ENCODE measurements around the gene OR2V2.

Gene OR2V2

GRCh38 chr5:181145133-181145532, 2.3 kb upstream of the OR2V2 start:
- no peak for DNase-seq (ENCODE audit: low spot score)

DNA sequence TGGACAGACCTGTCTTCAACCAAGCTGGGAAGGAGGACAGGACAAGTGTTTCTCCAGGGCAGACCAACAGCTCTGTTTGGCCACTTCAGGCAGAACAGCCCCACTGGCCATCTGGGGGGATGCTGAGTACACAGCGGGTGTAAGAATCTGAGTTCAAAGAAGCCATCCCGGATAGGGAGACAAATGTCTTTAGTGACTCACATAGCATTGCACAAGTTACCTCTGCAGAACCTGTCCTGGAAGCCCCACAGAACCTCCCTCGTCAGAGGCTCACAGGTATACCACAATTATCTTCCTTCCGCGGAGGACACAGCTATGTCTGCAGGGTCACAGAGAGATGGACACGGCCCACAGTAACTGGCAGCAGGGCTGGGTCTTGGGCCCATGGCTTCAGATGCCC, 2.0 kb downstream of the OR2V2 start:
- DNase-seq (ENCODE audit: low spot score), result no peak

DNA sequence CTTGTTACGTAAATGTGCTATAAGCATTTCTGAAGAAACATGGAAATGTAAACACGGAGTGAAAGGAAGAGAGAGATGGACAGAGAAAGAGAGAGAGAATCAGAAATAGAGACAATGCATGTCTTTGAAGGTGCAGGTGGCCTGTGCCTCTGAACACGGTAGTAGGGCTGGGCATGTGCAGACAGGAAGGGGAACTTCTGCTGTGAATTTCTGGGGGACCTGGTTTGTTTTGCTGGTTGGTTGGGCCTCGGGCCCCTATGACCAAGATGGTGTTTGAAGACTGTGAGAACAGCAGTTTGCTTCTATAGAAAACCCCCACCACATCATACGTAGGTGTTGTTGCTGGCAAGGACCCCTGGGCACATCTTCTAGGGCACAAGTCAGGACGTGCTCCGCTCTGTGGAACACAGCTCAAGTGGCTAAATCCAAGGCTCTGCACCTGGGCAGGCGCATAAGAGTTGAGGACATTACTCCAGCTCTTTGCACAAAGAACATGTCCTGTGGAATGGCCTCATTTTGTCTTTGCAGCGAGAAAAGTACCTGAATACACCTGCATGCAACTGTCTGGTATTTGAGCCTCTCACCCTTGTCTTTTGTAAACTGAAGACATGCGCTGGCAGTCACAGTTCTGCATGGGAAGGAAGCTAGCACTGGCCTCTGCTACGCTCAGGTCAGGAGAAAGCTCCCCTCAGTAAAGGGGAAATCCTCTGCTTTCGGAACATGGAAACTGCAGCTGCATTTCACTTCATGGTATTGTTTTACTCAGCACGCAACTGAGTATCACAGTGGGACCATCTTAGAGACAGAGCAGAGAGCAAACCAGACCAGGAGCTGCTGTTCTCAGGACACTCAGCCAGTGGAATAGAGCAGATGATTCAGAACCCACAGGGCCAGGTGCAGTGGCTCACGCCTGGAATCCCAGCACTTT, 2.7 kb downstream of the OR2V2 start:
- DNase-seq (ENCODE audit: low spot score), result no peak

DNA sequence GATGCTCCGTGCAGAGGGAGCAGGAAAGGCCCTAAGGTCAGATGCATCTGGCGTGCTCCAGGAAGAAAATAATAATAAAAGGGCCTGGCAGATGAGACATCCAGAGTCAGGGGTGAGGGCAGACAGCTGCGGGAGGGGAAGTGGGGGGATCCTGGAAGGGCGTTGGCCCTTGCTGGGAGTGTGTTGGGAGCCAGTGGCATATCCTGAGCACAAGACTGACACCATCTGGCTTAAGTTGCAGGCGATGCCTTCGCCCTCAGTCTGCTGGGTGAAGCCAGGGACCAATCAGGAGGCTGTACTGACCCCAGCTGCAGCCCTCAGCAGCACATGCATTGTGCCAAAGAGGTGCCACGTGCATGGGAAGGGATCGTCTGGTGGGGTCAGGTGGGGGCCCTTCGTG, 3.8 kb downstream of the OR2V2 start:
- DNase-seq (ENCODE audit: low spot score), result peak; percentile 30

DNA sequence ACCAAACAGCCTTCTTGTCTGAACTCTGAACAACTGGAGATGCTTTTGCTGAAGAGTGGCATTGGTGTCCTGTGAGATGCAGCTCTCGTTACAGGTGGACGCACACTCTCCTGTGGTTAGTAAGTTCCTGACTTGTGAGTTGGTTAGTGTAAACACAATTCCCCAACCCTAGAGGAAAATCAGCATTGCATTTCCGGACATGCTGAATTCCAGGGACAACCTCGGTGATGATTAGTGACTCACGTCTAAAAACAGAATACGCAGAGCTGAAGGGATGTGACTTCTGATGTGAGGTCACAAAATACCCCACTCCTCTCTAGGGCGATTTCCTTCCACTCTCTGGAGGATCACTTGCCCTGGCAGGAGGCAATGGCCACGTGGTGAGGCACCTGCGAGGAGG, 5.0 kb downstream of the OR2V2 start:
- DNase-seq (ENCODE audit: low spot score), result peak; percentile 81

DNA sequence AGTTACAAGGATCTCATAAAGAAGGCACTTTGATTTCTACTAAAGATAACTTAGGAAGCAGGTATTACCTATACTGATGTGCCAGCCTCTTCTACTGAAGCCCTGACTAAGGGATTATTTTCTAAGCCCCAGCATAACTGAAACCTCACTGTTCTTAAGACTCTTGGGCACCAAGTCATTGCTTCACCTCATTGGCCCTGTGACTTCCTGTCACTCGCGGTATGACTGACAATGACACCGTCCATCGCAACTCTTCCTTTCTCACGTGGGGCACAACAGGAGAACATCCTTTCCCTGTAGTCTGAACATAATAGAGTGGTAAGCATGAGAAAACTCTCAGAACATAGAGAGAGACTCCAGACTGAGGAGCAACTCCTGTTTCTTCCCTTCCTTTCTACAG, 6.4 kb downstream of the OR2V2 start:
- DNase-seq (ENCODE audit: low spot score), result no peak

GRCh38 chr5:181156758-181157157, 9.4 kb downstream of the OR2V2 start:
- DNase-seq (ENCODE audit: low spot score), result no peak

GRCh38 chr5:181158869-181159268, 11.5 kb downstream of the OR2V2 start:
- DNase-seq (ENCODE audit: low spot score), result no peak

DNA sequence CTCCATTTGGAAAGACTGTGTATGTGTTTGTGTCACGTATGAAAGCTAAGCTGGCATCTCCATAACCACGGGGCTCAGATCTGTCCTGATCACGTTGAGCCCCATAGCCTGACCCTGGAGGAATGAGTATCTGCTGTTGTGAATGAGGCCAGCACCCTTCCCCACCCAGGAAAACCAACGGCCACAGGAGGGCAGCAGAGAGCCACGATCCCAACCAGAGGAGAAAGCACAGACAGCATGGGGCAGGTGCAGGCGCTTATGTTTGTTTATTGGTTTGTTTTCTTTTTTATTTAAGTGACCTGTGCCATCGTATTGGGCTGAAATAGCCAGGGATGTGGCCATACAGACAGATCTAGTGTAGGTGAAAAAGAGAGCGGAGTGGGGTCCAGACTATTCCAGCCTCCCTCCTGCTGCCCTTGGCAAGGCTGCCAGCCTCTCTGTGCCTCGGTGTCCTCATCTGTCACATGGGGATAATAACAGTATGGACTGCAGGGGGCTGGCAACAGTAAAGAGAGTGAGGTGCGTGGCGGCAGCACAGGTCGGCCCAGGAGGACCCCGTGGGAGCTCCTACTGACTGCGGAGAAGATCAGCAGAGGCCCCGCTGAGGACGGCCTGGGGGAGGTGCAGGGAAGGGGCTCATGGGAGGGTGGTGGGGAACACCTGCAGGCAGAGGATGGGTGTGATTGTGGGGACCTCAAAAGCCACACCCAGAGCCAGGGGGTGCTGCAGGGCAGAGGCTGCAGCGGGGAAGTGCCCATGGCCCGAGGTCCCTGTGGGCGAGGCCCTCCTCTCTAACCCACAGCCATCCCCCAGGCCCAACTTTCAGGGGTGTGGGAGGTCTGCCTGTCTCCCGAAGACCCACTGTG, 12.1 kb downstream of the OR2V2 start:
- peak; percentile 56 for DNase-seq (ENCODE audit: low spot score)

GRCh38 chr5:181160152-181160754, 12.9 kb downstream of the OR2V2 start:
- no peak for DNase-seq (ENCODE audit: low spot score)

GRCh38 chr5:181160755-181161533, 13.6 kb downstream of the OR2V2 start:
- peak; percentile 49 for DNase-seq (ENCODE audit: low spot score)

DNA sequence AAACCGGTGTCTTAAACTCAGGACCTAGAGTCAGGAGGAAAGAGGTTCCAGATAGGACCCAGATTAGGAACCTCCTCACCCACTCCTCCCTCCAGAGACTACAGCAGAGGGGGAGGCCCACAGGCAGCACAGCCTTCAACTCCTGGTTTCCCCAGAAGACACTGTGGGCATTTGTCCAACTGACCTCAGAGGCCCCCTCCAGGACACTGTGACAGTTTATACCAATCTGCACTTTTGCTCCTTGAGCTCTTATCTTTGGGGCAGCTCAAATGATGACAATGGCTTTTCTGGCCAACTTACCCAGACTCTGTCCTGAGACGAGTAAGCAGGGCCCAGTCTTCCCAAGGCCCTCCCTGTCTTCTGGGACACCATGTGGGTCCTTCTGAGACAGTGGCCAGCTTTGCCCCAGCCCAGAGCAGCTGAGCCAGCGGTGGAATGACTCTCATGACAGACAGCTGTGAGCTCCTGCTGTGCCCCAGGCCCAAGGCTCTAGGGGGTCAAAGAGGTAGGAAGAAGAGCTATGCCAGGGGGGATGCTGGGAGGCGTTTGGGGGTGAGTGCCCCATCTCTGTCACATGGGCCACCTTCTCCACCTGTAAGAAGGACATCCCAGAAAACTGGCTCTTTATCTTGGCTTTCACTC, 14.3 kb downstream of the OR2V2 start:
- DNase-seq (ENCODE audit: low spot score), result no peak

DNA sequence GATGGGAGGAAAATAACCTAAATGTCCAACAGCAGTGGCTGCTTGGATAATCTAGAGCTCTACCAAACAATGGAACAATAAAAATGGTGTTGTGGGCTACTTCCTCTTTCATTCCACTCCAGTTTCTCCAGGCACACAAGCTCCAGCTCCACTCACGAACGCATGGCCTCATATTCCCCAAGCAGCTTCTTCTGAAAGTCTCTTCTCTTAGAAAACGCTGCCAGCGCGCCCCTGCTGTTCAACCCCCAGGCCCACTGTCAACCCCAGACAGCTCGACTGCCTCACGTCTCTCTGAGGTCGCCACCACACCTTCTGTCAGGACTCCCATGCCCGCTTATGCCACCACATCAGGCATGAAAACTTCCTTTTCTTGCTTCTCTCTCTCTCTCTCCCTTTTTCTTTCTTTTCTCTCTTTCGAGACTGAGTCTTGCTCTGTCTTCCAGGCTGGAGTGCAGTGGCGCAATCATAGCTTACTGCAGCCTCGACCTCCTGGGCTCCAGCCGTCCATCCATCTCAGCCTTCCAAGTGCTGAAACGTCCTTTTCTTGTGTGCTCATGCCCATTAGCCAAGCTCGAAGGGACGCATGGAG, 16.2 kb downstream of the OR2V2 start:
- DNase-seq (ENCODE audit: low spot score), result no peak

DNA sequence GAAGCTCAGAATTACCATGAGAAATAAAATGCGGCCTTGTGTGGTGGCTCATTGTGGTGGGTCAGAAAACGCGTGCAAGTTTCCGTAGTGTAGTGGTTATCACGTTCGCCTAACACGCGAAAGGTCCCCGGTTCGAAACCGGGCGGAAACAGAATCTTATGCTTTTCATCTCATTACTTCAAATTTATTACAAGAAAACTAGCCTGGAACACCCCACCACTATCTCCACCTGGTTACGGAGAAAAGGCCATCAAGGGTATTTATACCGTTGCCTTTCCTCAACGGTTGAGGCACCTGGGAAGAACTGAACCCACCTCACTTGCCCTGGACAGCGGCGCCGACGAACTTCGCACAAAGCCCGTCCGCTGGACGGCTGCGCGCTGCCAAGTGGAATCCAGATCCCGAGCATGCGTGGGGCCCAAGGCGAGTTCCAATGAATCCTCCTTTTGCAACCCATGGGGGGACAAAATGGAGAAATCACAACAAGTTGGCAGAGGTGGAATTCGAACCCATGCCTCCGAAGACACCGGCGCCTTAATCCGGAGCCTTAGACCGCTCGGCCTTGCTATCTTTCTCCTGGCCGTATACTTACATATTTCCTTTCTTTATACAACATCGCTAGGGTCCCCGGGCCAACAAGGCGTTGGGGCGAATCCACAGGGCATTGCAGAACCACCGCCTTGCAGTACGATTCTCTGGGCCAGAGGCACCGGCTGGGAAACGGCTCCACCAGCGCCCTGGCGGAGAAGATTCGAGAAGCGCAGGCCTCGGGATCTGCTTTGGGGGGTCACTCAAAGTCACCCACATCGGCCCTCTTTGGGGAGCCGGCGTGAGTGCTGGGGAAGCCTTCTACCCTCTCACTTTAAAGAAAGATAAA, 16.9 kb downstream of the OR2V2 start:
- DNase-seq (ENCODE audit: low spot score), result no peak

DNA sequence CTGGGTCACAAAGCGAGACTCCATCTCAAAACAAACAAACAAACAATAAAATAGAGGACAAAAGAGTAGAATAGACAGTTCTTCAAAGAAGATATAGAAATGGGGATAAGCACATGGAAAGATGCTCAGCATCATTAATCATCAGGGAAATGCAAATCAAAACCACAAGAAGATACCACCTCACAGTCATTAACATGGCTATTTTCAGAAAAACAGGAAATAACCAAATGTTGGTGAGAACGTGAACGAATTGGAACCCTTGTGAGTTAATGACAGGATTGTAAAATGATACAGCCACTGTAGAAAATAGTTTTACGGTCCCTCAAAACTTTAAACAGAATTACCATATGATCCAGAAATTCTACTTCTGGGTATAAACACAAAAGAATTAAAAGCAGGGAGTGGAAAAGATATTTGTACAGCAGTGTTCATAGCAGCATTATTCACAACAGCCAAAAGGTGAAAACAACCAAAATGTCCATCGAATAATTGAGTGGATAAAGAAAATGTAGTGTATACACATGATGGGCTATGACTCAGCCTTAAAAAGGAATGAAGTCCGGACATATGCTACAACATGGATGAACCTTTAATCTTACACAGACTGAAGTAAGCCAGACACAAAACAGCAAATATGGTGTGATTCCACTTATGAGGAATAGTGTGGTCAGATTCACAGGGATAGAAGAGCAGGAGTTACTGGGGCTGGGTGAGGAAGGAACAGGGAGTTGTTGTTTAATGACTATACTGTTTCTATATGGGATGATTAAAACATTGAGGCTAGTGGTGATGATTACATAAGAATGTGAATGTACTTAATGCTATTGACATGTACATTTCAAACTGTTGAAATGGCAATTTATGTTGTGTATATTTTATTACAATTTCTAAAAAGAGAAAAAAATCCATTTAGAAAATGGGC, 19.7 kb downstream of the OR2V2 start:
- DNase-seq (ENCODE audit: low spot score), result no peak

GRCh38 chr5:181167814-181168488, 20.6 kb downstream of the OR2V2 start:
- no peak for DNase-seq (ENCODE audit: low spot score)

GRCh38 chr5:181168595-181169118, 21.3 kb downstream of the OR2V2 start:
- DNase-seq (ENCODE audit: low spot score), result no peak
